NCI-H524 (cell line): Measurements from ENCODE around the gene TRIM7.
"Not testable (repeated sequence)": the region's sequence is repeated elsewhere in the genome, so short reads cannot be mapped to it uniquely, and the experiment has no call there.

Experiments used
- DNase-seq, 2 experiments: peaks; one replicate each; lab custom pipeline; 2025; lab: John Stamatoyannopoulos, UW

TRIM7 gene

DNA sequence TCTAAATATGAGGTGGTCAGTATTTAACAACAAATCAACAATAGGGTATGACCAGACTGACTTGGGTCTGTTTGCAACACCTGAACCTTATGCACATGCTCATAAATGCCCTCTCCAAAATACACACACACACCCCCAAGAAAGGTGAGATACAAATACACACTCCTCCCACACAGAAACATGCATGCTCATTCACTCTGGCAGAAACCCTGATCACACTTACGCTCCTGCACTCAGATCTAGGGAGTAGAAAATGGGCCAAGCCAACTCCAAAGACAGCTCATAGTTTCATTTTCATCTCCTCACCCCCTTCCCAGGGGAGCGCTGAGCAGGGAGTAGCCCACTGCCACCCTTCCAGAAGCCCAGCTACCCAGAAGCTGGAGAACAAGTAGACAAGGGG is 11.3 kb downstream of the TRIM7 start:
- DNase-seq = no peak

DNA sequence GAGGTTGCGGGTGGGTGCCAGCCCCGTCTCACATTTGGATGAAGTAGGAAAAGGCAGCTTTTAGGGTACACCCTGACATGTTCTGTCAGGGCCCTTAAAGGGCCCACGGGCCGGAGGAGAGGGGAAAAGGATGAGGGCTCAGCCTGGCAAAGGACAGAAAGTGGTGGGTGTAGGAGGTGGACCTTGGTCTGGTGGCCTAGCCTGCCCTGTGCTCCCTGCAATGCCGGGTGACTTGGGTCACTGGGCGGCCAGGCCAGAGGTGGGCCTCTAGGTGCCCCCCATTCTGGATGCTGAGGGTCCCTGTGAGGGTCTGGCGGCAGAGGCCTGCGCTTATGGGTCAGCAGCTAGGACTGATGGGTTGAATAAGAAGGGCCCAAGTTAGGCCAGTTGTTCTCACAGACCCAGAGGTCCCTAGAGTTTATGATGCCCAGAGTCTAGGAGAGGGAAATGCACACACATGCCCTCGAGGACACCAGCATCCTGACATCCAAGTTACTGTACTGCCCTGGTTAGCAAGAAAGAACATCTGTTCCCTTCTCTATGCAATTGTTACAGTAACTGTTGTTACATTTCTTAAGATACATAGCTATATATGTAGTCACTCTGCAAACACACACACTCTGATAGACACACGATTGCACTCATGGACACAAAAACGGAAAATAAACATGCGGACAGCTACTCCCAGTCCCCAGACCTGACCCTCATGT is 12.5 kb downstream of the TRIM7 start:
- no peak for DNase-seq

DNA sequence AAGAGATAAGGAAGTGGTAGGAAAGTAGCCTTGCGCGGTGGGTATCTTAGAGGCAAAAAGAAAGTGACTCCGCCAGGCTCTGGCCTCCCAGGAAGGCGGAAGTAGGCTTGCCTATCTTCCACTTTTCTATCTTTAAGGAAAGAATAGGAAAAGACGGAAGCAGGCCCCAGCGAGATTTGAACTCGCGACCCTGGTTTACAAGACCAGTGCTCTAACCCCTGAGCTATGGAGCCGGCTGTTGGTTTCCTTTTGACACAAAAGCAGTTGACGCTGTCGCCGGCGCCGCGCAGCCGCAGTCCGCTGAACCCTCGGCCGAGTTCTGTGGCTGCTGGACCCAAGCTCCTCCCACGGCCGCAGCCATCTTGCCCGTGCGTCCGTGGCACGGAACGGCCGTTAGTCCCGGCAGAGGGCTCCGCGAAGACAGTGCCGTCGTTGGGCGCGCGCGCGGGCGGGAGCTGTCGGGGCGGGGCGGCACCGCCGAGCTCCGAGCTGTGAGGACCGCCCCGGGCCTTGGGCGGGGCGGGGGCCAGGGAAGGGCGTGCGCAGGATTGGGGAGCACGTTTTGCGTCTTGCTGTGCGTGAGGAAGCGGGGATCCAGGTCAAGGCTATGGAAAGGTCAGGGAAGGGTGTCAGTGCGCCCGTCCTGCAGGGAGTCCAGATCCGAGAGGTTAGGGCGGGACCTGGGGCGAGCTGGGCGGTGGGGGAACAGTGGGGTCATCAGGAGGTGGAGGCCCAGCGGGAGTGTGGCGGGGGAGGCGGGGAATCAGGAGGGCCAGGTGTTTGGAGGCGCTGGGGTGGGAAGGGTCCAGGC is 13.3 kb downstream of the TRIM7 start:
- DNase-seq = no peak

DNA sequence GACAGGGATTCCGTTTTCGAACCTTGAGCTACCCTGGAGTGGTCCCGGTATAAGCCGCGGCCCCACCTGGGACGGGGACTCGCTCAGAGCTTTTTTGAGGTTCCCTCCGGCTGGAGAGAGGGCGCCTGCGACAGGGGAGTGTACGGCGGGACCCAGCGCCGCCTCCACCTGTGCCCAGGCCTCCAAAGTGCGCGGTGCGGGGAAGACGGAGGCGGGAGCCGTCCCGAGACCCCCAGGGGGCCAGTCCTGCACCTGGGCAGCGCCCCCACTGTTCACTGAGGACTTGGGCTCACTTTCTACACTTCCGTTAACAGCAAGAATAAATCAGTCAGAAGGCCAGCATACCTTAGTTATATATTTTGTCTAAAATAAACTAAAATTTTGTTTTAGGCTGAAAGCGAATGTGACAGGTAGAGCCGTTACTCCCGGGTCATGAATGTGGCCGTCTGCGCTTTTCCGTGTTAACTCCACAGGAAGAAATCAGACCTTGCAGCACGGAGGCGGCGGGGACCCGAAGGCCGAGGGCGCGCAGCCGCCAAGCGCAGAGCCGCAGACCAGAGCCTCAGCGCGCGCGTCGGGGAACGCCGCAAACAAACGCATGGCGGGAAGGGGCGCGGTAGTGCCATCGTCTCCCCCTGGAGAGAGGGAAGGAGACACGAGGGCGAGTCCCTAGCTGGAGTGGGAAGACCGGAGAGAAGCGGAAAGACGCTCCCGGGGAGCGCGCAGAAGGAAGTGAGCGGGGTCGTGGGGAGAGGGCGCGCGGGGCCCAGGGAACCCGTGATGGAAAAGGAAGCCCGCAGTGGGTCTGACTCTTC is 14.1 kb downstream of the TRIM7 start:
- no peak for DNase-seq

DNA sequence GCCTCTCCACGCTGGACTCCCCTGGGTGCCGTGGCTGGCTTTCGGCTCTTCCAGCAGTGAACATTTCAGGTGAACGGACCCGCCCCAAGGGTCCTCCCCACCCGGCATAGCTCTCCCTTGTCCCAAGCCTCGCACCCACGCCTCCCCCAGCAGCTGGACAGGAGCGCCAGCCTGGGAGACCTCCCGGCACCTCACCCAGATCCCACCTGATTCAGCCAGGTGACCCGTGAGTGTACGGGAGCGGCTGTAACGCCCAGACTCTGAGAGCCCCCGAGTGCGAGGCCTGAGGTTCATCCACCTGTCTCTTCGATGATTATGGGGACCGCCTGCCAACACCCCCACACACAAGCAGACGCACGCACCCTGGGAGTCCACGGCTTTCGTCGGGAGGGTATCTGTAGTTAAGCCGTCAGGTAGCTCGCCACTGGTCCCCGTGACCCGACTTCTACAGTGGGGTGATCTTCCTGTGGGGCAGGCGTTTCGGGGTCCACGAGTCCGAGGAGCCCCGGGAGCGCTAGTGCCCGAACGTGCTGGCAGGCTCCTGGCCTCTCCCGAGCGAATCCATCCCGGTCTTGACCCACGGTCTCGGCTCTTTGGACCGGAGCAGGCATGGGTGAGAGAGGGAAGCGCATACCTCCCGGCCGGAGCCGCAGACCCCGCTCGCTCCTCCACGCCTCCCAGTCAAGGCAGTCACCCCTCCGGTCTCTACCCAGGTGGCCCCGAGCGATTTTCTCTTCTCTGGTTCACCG is 14.9 kb downstream of the TRIM7 start:
- no peak for DNase-seq

DNA sequence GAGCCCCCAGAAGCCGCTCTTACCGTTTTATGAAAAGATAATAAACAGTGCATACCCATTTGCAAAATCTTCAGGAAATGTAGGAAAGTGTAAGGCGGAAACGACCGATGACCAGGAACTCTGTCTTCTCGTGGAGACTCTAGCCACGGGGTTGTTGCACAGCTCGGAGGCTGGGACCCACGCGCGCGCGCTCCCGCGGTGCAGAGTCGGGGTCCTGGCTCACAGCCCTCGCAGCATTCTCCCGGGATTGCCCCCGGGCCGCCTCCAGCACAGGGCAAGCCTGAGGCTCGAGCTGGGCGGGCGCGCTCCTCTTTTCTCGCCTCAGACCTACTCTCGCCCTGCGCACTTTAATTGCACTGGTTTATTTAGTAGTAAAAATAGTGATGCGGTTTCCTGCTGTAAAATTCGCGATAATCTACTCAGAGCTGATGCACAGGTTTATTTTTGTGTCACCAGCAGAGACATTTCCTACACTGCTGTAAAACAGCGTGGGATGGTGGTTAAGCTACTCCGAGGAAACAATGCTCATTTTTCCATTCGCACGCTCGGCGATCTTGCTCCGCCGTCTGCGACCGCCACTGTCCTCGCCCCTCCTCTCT is 15.5 kb downstream of the TRIM7 start:
- DNase-seq = no peak

DNA sequence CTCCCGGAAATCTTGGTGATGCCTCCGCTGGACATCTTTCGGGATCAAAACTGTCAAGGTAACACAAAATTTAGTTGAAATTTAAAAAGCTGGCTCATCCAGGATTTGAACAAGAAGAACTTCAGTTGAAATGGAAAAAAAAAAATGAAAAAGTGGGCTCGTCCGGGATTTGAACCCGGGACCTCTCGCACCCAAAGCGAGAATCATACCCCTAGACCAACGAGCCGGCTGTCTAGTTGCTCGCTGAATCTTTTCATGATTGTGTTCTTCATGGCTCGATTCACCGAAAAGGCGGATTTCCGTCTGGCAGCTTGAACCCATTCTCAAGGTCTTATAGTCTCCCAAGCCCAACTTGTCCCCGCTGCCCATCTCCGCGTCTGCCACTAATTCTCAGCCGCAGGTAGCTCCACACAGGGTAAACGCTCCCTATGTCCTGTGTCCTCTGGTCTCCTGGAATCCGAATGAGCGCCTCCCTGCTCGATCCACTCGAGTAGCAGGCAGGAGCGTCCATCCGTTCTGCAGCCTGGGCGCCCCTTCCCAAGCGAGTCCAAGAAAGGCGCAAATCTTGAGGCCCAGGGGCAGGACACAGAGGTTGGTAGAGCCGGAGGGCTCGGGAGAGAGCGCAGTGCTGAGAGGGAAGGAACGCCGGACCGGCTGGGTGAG is 16.2 kb downstream of the TRIM7 start:
- DNase-seq = no peak

DNA sequence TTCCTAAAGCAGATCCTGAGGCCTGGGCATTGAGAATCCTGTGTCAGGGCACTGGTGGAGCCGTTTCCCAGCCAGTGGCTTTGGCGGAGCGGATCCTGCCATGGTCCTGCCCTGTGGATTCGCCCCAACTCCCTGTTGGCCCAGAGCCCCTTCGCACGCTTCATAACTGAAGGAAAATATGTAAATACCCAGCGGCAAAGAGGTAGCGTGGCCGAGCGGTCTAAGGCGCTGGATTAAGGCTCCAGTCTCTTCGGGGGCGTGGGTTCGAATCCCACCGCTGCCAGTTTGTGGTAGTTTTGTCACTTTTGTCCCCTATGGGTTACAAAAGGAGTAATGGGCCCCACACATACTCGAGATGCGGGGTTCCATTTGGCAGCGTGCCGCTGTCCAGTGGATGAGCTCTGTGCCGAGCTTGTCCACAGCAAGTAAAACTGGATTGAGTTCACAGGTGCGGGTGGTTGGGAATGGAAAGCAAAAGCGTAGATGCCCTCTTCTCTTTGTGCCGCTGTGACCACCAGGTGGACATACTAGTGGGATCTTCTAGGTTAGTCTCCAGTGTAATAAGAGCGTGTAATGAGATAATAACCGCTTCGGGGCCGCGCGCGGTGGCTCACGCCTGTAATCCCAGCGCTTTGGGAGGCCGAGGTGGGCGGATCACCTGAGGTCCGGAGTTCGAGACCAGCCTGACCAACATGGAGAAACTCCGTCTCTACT is 17.3 kb downstream of the TRIM7 start:
- no peak for DNase-seq

DNA sequence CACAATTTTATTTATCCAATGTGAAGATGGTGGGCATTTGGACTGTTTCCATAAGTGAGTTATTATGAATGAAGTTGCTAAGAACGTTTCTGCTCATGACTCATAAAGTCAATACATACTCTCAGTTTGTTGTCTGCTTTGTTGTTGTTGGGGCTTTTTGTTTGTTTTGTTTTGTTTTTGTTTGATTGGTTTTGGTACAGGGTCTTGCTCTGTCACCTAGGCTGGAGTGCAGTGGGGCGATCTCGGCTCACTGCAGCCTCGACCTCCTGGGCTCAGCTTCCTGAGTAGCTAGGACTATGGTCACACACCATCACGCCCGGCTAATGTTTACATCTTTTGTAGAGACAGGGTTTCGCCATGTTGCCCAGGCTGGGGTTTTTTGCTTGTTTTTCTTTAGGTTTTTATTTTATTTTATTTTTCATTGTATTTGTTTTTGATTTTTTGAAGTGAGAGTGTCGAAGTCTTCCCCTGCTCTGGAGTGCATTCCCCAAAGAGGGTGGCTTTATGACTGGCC is 18.0 kb downstream of the TRIM7 start:
- DNase-seq = no peak

DNA sequence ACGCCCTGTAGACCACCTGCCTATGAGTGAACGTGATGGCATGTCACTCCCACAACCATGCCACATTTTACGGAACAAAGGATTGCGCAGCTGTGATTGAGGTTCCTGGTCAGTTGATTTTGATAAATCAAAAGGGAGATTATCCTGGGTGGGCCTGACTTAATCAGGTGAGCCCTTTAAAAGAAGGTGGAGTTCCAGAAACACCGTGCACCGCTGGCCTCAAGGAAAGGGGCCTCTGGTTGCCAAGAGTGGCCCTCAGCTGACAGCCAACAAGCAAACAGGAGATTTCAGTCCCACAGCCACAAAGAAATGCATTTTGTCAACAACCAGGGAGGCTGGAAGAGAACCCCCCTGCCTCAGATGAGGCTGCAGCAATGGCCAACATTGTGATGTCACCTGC is 19.0 kb downstream of the TRIM7 start:
- DNase-seq = no peak

DNA sequence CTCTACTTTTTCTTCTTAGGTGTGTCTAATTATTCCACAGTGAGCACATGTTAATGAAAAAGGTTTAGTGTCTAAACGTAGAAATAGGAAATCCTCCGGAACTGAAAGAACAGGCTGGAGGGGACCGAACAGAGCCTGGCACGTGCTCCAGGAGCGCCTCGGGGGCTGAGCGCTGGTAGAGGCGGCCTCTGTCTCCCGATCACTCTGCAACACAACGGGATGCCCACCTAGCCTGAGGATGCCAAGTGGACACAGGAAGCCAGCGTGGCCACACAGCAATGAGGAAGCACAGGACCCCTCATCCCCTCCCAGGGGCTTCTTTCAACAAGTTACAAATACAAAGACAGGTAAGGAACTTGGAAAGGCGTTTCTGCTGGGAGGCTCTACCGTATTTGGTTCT is 19.4 kb downstream of the TRIM7 start:
- no peak for DNase-seq

DNA sequence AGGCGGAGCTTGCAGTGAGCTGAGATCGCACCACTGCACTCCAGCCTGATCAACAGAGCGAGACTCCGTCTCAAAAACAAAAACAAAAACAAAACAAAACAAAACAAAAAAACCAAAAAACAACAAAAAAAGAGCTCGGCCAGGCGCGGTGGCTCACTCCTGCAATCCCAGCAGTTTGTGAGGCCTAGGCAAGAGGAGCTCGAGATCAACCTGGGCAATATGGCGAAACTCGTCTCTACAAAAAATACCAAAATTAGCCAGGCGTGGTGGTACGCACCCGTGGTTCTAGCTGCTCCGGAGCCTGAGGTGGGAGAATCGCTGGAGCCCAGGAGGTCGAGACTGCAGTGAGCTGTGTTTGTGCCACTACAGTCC is 20.2 kb downstream of the TRIM7 start:
- DNase-seq = no peak

DNA sequence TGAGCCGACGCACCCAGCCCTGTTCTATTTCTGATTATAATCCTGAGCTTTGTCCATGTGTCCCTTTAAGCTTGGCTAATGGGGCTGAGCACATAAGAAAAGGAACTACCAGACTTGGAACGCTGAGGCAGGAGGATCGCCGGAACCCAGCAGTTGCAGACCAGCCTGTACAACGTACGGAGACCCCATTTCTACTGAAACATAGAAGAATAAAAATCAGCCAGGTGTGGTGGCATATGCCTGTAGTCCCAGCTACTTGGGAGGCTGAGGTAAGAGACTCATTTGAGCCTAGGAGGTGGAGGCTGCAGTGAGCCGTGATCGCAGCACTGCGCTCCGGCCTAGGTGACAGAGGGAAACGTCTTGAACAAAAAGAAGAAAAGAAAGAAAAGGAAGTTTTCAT is 22.3 kb downstream of the TRIM7 start:
- no peak for DNase-seq

DNA sequence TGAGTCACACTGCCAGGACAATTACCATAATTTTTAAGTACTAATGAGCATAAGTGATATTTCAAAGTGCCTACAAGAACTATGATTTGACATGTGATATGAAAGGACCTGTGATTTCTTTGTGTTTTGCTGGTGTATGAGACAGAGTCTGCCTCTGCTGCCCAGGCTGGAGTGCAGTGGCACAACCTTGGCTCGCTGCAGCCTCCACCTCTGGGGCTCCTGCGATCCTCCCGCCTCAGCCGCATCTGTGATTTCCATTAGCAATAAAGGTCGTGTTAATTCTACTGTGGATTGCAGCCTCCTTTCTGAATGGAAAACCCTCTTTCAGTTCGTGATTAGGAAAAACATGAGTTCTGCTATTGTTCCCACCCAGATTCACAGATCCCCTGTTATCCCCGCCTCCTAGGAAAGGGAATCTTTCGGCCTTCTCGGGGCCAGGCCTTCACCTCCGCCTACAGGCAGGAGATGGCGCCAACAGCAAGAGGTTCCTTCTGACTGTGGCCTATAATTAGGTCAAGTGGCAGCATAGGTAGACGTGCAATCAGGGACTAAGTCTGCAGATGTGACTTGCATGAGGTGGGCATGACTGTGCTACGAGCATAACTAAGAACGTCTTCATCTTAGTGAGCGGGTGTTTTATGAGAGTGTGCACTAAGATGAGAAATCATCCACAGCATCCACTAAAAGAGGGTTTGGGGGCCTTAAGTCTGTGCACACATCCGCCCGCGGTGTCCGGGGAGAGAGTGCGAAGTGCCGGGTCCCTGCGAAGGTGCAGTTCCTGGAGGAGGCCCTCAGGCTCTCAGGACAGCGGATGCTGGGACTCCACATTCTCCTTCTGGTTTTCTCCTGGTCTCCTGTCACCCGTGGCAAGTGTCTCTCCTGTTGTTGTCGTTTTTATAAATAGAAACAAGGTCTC is 23.1 kb downstream of the TRIM7 start:
- no peak for DNase-seq

DNA sequence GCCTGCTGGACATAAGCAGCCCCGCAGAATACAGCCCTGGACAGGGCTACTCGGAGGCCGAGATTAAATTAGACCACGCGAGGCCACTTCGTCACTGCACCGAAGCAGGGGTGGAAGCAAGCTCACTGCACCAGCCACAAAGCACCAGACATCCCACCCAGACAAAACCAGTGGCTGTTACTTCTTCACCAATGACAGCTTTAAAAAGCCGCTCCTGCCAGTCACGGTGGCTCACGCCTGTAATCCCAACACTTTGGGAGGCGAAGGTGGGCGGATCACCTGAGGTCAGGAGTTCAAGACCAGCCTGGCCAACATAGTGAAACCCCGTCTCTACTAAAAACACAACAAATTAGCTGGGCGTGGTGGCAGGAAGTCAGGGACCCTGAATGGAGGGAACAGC is 27.4 kb downstream of the TRIM7 start:
- not testable (repeated sequence) for DNase-seq

DNA sequence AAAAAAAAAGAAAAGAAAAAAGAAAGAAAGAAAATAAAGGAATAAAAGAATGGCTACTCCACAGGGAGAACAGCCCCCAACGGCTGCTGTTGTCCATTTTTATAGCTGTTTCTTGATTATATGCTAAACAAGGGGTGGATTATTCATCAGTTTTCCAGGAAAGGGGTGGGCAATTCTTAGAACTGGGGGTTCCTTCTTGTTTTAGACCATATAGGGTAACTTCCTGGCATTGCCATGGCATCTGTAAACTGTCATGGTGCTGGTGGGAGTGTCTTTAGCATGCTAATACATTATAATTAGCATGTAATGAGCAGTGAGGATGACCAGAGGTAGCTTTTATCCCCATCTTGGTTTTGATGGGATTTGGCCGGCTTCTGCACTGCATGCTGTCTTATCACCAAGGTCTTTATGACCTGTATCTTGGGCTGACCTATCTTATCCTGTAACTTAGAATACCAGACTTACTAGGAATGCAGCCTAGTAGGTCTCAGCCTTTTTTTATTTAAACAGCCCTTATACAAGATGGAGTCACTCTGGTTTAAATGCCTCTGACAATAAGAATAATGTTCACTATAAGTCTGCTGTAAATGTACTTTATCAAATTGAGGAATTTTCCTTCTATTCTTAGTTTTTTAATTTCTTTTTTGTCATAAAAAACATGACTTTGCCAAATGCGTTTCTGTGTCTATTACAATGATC is 28.6 kb downstream of the TRIM7 start:
- DNase-seq = no peak

DNA sequence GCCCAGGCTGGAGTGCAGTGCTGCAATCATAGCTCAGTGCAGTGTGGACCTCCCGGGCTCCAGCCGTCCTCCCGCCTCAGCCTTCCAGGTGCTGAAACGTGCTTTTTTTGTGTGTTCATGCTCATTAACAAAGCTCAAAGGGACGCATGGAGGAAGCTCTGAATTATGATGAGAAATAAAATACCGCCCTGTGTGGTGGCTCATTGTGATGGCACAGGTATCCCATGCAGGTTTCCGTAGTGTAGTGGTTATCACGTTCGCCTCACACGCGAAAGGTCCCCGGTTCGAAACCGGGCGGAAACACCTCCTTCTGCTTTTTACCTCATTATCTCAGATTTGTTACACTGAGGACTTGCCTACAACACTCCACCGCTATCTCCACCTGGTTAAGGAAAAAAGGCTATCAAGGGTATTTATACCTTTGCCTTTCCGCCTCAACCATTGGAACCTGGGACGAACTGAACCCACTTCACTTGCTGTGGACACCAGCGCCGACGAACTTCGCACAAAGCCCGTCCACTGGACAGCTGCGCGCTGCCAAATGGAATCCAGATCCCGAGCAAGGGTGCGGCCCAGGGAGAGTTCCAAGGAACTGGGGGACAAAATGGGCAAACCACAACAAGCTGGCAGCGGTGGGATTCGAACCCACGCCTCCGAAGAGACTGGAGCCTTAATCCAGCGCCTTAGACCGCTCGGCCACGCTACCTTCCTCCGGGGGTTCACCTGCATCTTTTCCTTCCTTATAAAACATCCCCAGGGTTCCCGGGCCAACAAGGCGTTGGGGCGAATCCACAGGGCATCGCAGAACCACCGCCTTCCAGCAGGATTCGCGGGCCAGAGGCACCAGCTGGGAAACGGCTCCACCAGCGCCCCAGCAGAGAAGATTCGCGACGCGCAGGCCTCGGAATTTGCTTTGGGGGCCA is 31.3 kb downstream of the TRIM7 start:
- DNase-seq = no peak
